Retinal pigment epithelial cell (primary cell): ENCODE data around the gene ETS2.

Experiments used
- DNase-seq: peaks from one replicate; pipeline ENCODE4 v3.0.0-alpha.2; 2010; ENCODE audit warnings: low read depth
- H3K4me3 ChIP-seq: 2 replicates; pipeline ENCODE4 v1.5.1; 2011; ENCODE audit warnings: mild to moderate bottlenecking, low read length, control low read depth, moderate library complexity
- CTCF ChIP-seq: conservative IDR thresholded peaks from 2 replicates; pipeline ENCODE4 v1.5.1; 2011; ENCODE audit warnings: low read depth, low read length, control low read depth, inconsistent platforms

ETS2 gene

GRCh38 chr21:38771536-38771935 is 34.2 kb upstream of the ETS2 start:
- DNase-seq, result no peak
- no peak overlapping the region for H3K4me3 ChIP-seq
- no peak for TF ChIP-seq CTCF

- TF ChIP-seq CTCF, result no peak
- no peak for DNase-seq
- H3K4me3 ChIP-seq, result no peak overlapping the region
Measured at GRCh38 chr21:38772646-38773045, 33.1 kb upstream of the ETS2 start.

GRCh38 chr21:38773099-38774061 is 32.3 kb upstream of the ETS2 start:
- peak; percentile 95 for DNase-seq
- peak; percentile 1 for TF ChIP-seq CTCF
- no peak overlapping the region for H3K4me3 ChIP-seq

GRCh38 chr21:38774152-38774551 is 31.6 kb upstream of the ETS2 start:
- TF ChIP-seq CTCF, result no peak
- H3K4me3 ChIP-seq, result no peak overlapping the region
- DNase-seq, result peak; percentile 79

- no peak overlapping the region for H3K4me3 ChIP-seq
- TF ChIP-seq CTCF, result no peak
- no peak for DNase-seq
Measured at GRCh38 chr21:38774586-38775285, 31.0 kb upstream of the ETS2 start.

- no peak for TF ChIP-seq CTCF
- DNase-seq, result no peak
Measured at GRCh38 chr21:38775733-38776132, 30.0 kb upstream of the ETS2 start.

GRCh38 chr21:38777015-38777414 is 28.7 kb upstream of the ETS2 start:
- H3K4me3 ChIP-seq, result no peak overlapping the region
- TF ChIP-seq CTCF, result no peak
- no peak for DNase-seq

More at GRCh38 chr21:38775733-38776132, 30.0 kb upstream of the ETS2 start:
- no peak overlapping the region for H3K4me3 ChIP-seq
